ENCODE results near the gene PPP1R3E.
"Not testable (repeated sequence)": the region's sequence is repeated elsewhere in the genome, so short reads cannot be mapped to it uniquely, and the experiment has no call there.

PPP1R3E gene

GRCh38 chr14:23286902-23287479 lies 15.7 kb downstream of the PPP1R3E start:
- TF ChIP-seq CTCF (IDR thresholded peaks at IDR 0.05; ENCODE audit: extremely low read depth, missing control alignments), result no peak
- no peak for DNase-seq (ENCODE audit: low spot score)

GRCh38 chr14:23286020-23286901 lies 16.4 kb downstream of the PPP1R3E start, which contains the start of gene HOMEZ:
HOMEZ (minus strand) TSS chr14:23286132; CDS start chr14:23285952, 180 bp downstream.
- peak; percentile 97 for DNase-seq (ENCODE audit: low spot score)

GRCh38 chr14:23285530-23286019 lies 17.1 kb downstream of the PPP1R3E start:
- DNase-seq (ENCODE audit: low spot score), result no peak
- TF ChIP-seq CTCF (IDR thresholded peaks at IDR 0.05; ENCODE audit: extremely low read depth, missing control alignments), result no peak

More at GRCh38 chr14:23286020-23286901, 16.4 kb downstream of the PPP1R3E start, which contains the start of gene HOMEZ:
- no peak for TF ChIP-seq CTCF (IDR thresholded peaks at IDR 0.05; ENCODE audit: extremely low read depth, missing control alignments)

GRCh38 chr14:23284654-23285529 lies 17.8 kb downstream of the PPP1R3E start:
- no peak for TF ChIP-seq CTCF (IDR thresholded peaks at IDR 0.05; ENCODE audit: extremely low read depth, missing control alignments)
- DNase-seq (ENCODE audit: low spot score), result peak; percentile 62

- no peak for DNase-seq (ENCODE audit: low spot score)
- TF ChIP-seq CTCF (IDR thresholded peaks at IDR 0.05; ENCODE audit: extremely low read depth, missing control alignments), result no peak
Measured at GRCh38 chr14:23281247-23281646, 21.4 kb downstream of the PPP1R3E start.

GRCh38 chr14:23277928-23278327 lies 24.7 kb downstream of the PPP1R3E start:
- DNase-seq (ENCODE audit: low spot score), result not testable (repeated sequence)

- TF ChIP-seq CTCF (IDR thresholded peaks at IDR 0.05; ENCODE audit: extremely low read depth, missing control alignments), result no peak
- no peak for DNase-seq (ENCODE audit: low spot score)
Measured at GRCh38 chr14:23277189-23277588, 25.5 kb downstream of the PPP1R3E start.
